Stimulated activated CD4-positive, alpha-beta T cell treated with anti-CD3 and anti-CD28 coated beads, Interleukin-4, amount 100 ng/mL, for 1 hour (primary cell): ENCODE data around the gene LRRC23.
"Not testable (repeated sequence)": the region's sequence is repeated elsewhere in the genome, so short reads cannot be mapped to it uniquely, and the experiment has no call there.

Experiments used
- DNase-seq: peaks from one replicate; pipeline ENCODE4 v3.0.0-alpha.2; 2020

LRRC23 gene, protein sequence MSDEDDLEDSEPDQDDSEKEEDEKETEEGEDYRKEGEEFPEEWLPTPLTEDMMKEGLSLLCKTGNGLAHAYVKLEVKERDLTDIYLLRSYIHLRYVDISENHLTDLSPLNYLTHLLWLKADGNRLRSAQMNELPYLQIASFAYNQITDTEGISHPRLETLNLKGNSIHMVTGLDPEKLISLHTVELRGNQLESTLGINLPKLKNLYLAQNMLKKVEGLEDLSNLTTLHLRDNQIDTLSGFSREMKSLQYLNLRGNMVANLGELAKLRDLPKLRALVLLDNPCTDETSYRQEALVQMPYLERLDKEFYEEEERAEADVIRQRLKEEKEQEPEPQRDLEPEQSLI

DNA sequence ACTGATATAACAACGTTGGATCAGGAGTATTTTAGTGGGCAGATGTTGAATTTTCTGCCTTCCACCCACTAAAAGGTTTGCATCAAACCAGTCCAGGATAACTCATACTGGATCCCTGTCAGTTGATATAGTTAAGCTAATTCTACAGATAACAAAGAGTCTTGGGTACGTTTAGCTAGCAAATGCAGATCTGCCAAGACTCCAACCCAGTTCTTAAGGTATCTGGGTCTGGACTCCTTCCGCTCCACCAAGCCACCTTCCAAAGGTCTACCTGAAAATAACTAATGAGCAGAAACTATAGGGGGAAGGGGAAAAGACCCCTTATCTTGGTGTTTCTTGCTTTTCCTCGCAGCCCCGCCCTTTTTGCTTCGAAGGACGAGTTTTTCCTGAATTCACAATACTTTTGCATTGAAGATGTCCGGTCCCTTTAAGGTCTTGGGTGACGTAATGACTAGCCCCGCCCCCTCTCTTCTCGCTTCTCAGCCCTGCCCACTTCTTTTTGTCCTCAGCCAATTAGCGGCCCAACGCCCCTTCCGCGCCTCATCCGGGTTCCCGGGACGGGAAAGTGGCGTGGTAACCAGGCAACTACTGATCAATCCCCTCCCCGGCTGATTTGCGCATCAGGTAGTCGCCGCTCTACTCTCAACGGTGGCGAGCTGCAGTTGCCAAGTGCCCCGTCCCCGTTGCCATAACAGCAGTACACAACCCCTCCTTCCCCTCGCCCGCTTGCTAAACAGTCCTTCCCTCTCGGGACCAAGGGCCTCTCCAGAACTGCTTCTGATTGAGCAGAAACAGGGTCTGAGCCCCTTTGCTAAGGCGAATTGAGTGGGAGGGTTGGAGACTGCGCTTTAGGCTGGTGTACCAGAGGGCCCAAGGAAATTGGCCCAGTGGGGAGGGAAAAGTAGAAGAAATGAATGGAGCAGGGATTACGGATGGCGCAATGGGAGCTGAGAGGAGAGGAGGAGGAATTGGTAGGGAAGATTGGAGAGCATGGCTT, at the start of gene LRRC23:
Gene LRRC23 (plus strand): TSS at position 543 of the 997 bp plus-strand sequence. CDS start 812 bp downstream, outside the sequence.
- DNase-seq = peak; percentile 95

DNA sequence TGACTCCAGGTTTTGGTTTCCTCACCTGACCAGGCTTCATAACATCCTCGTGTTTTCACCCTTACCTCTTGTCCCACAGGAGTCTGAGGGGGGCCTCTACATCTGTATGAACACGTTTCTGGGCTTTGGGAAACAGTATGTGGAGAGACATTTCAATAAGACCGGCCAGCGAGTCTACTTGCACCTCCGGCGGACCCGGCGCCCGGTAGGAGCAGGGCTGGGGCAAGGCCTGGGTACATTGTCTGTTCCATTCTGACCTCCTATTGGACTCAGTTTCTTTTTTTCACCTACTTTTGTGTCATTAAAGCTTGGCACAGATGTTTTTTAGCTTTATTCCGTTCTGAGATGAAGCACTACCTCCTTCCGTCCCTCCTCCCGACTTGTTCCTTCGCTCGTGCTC, 49.3 kb upstream of the LRRC23 start:
- DNase-seq = no peak

DNA sequence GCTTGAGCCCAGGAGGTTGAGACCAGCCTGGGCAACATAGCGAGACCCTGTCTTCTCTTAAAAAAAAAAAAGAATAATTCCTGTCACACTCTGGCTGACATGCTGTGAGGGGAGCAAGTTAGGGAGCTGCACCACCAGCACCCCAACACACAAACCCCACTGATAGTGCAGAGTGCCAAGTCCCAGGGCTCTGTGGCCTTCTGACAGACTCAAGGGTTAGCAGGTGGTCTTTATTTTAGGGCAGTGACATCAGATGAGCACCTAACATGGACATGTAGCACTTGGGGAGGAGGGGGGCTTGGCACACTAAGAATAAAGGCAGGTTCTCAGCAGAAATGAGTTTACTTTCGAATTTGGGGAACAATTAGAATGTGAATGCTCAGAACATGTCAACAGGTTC, 45.8 kb upstream of the LRRC23 start:
- no peak for DNase-seq

DNA sequence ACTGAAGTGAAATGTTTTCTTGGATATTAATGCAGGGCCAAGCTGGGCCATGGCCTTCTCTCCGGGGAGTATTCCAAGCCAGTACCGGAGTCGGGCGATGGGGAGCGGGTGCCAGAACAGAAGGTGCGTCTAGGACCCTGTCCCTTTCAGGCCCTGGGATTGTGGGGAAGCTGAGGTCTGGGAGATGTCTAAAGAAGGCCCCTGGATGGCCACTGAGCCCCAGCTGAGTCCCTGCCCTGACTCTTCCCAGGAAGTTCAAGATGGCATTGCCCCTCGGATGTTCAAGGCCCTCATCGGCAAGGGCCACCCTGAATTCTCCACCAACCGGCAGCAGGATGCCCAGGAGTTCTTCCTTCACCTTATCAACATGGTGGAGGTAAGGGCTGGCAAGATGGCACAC, 44.5 kb upstream of the LRRC23 start:
- DNase-seq = no peak

DNA sequence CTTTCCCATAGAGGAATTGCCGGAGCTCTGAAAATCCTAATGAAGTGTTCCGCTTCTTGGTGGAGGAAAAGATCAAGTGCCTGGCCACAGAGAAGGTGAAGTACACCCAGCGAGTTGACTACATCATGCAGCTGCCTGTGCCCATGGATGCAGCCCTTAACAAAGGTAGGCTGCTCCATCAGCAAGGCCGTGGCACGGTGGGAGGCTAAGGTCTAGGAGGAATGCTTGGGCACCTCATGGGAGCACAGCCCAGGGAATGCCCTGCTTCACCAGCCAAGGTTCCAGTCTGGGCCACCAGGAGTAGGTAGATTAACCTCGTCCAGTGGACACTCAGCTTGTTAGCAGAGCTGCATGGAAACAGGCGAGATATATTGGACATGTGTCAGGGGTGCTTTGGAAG, 43.7 kb upstream of the LRRC23 start:
- DNase-seq = no peak

DNA sequence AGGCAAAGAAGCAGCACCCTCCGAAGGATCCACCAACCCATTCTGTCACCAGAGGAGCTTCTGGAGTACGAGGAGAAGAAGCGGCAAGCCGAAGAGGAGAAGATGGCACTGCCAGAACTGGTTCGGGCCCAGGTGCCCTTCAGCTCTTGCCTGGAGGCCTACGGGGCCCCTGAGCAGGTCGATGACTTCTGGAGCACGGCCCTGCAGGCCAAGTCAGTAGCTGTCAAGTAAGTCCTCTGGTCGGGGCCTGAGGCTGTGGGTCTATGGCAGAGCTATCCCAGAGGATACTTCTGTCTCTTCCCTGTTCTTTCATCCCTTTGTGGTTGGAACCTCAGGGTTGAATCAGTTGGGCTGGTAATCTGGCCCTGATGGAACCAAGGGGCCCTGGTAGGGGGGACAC, 43.2 kb upstream of the LRRC23 start:
- no peak for DNase-seq

DNA sequence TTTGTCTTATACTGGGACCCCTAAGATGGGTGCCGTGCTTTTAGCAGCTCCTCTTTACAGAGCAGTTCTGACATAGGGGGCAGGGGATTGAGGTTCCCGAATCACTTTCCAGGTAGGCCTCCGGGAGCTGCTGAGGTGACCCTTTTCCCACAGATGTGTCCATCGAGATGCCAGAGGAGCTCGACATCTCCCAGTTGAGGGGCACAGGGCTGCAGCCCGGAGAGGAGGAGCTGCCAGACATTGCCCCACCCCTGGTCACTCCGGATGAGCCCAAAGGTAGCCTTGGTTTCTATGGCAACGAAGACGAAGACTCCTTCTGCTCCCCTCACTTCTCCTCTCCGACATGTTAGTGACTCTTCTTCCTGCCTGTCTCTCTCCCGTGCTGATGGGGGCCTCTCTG, 41.6 kb upstream of the LRRC23 start:
- DNase-seq = no peak

DNA sequence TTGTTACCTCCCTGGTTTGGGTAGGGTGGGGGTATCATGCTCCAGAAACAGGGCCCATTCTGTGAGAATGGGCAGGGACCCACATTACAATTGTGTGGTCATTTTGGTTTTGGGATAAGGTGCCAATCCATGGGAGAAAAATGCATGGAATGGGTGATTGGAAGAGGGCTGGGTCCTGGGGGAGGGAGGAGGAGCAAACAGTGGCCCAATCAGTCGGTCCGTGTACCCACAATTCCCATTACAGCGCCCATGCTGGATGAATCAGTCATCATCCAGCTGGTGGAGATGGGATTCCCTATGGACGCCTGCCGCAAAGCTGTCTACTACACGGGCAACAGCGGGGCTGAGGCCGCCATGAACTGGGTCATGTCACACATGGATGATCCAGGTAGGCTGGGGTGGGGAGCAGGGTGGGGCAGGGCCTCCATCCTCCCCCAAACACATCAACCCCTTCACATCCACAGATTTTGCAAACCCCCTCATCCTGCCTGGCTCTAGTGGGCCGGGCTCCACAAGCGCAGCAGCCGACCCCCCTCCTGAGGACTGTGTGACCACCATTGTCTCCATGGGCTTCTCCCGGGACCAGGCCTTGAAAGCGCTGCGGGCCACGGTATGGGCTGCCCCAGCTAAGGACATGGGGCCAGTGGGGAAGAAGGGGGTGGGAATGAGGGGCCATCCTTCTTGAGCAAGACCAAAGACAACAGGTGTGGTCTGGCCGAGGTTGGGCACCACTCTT, 40.9 kb upstream of the LRRC23 start:
- DNase-seq = no peak

DNA sequence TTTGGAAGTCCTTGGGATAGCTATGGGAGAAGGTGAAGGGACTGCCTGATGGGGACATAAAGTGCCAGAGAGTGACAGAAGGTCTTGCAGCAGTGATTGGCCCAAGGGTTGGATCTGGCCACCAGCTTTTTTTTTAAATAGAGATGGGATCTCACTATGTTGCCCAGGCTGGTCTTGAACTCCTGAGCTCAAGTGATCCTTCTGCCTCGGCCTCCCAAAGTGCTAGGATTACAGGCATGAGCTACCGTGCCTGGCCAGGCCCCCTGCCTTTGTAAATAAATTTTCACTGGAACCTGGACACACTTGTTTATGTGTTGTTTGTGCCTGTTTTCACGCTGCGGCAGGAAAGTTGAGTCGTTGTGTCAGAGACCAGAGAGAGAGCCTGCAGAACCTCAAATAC, 39.3 kb upstream of the LRRC23 start:
- not testable (repeated sequence) for DNase-seq

DNA sequence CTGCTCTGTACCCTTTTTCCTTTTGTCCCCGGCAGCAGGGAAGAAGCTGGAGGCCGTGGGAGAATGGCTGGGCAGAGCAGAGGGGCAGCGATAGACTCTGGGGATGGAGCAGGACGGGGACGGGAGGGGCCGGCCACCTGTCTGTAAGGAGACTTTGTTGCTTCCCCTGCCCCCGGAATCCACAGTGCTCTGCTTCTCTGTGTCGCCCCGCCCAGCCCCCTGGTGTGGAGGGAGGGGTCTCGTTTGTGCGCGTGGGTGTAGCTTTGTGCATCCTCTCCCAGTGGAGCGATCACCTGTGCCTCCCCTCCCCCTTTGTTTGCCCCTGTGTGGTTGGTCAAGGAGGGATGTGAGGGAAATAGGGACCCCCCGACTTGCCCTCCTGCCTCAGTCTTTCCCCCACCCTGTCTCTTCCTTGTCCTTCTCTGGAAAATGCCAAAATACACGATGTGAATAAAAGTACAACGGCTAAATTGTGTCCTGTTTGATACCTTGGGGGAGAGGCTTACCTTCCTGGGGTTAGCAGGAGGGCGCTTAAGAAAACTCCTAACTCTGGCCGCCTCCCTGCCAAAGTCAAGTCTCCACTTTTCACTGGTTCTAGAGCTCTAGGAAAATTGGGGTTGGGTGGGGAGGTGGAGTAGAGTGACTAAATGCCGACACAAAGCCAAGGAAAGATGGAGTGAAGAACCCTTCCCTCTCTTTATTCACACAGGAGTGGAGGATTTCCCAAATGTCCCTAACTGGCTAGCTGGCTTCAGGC, 38.3 kb upstream of the LRRC23 start:
- DNase-seq = no peak

DNA sequence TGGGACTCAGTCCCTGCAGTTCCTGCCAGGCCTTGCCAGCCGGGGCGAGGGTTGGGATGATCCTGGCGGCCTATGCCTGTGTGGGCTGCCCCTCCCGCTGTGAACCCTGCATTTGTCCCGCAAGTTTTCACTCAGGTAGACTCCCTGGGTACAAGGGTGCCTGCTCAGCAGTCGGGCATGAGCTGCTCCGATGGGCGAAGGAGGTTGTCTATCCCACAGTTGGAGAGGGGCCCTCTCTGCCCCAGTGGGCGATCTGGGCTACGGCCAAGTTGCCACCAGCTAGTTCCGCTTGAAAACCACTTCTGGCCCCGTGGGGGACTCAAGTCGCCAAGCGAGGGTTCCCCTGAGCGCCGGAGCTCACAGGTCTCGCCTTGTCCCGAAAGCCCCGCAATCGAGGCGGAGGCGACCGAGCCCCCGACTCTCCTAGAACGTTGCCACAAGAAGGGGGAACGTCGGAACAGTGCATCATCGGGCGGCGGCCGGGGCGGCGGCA, 37.7 kb upstream of the LRRC23 start:
- DNase-seq = no peak

DNA sequence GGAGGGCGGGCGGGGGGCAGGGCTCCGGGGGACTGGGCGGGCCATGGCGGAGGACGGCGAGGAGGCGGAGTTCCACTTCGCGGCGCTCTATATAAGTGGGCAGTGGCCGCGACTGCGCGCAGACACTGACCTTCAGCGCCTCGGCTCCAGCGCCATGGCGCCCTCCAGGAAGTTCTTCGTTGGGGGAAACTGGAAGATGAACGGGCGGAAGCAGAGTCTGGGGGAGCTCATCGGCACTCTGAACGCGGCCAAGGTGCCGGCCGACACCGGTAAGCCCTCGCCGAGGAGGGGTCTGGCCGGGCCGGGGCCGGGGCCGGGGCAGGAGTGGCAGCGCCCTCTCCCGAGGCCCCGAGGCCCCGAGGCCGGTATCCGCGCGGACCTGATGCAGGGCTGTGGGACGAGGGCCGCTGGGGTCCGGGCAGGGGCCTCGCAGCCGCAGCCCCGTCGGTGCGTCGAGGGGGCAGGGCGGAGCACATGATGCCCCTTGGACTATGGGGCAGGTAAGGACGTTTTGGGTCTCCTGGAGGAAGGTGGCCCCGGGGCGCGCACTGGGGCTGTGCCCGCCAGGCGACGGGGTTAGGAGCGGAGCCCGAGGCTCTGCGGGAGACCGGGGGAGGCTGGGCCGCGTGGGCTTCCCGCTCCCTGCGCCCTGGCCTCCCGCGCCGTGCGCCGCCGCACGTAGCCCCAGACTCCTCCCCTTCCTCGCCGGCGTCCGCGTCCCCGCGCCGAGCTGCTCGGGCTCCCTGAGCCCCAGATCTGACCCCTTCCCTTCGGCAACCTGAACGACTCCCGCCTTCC, 37.0 kb upstream of the LRRC23 start, which contains the start of gene TPI1:
Gene TPI1 (plus strand): TSS at position 119 of the 798 bp plus-strand sequence. CDS start 36 bp downstream, at position 155.
- peak; percentile 81 for DNase-seq

DNA sequence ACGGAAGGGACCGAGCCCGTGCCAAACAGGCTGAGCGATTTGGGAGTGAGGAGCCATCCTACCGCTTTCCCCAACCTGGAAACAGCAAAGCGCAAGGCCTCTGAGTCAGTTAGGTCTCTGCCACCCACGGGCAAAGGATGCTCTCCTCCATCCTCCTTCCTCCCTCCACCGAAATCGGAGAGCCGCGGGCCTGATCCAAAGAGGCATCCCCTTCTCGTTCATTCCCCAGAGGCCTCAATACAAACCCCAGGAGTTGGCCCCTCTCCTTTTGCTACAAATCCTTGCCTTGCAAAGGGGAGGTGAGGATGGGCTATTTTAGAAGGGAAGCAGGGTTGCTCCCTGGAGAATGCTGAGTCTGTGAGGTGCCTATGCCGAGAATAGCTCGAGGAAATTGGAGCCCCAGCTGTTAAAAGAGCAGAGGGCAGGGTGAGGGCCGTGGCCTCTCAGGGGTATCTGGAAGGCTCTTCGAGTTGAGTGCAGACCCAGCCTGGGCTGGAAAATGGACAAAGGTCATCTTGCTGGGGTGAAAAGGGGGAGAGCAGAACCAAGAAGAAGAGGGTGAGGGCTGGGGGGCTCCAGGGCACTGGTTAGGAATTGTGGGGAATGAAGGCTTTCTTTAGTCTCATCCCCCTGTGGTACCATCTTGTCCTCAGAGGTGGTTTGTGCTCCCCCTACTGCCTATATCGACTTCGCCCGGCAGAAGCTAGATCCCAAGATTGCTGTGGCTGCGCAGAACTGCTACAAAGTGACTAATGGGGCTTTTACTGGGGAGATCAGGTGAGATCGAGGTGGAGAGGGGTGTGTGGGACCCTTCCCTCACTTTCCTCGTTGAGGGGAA, 36.2 kb upstream of the LRRC23 start:
- DNase-seq = no peak

DNA sequence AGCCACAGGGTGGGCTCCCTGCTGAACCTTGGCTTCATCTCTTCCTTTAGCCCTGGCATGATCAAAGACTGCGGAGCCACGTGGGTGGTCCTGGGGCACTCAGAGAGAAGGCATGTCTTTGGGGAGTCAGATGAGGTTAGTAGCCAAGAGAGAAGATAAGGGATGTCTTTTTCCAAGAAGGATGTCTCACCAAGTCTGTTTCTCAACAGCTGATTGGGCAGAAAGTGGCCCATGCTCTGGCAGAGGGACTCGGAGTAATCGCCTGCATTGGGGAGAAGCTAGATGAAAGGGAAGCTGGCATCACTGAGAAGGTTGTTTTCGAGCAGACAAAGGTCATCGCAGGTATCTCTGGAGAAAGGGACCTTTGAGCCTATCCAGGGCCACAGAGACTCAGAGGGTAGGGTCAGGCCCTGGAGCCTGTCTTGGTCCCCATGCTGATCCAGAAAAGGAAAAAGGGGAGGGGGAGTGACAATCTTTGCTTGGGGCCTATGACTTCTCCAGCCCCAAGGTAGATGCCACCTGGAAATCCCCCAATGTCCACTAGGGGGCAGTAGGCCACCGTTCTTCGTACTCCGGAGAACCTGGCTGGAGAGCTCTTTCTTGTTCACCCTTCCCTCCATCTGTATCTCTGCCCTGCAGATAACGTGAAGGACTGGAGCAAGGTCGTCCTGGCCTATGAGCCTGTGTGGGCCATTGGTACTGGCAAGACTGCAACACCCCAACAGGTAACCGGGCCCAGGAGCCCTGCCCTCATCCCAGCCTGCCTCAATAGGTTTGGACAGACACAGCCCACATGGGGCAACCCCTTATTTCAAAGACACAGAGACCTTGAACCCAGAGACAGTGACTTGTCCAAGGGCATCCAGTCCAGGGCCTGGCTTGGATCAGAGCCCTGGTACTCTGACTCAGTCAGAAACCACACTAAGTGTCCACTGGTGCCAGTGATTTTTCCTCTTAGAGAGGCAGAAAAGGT, 35.3 kb upstream of the LRRC23 start:
- DNase-seq = peak; percentile 80

DNA sequence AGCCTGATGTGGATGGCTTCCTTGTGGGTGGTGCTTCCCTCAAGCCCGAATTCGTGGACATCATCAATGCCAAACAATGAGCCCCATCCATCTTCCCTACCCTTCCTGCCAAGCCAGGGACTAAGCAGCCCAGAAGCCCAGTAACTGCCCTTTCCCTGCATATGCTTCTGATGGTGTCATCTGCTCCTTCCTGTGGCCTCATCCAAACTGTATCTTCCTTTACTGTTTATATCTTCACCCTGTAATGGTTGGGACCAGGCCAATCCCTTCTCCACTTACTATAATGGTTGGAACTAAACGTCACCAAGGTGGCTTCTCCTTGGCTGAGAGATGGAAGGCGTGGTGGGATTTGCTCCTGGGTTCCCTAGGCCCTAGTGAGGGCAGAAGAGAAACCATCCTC, 34.3 kb upstream of the LRRC23 start:
- not testable (repeated sequence) for DNase-seq

DNA sequence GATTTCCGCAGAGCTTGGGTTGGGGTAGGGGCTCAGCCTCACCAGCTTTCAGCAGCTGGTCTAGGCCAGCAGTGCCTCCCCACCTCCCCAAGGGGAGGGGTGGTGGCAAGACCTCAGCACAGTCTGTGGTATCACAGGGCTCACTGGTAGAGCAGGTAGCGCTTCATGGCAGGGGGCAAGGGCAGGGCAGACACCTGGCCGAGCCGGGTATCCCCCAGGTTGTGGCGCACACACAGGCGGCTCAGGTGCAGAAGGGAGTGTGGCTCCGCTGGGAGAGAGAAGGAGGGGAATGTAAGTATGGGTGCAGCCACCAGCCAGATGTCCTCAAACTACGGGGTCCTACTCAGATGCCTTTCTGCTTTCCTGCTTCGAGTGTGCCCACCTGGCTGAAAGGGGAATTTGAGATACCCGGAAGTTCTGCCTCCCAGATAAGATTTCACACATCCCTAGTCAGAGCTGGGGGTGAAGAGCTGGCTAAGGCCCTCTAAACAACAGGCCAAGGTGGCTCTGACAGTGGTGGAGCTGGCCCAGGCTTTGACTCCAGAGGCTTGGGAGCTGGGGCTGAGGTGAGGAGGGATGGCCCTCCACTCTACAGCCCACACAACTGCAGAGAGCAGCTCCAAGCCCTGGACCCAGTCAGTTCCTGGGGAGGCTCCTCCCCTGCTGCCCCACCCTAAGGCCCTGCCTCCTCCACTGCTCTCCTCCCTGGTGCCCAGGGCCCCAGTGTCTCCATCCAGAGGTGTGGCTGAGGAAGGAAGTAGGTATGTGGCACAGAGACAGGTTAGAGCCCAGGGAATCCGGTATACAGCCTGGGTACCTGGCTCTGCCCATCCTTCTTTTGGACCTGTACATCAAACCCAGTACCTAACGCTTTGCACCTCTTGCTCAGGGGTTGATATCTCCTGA, 33.3 kb upstream of the LRRC23 start:
- peak; percentile 24 for DNase-seq
